NT2/D1 (cell line): ENCODE results near the gene SCN4B.

Source experiments
- DNase-seq: peaks from one replicate; pipeline ENCODE4 v3.0.0-alpha.2; 2011; ENCODE audit warnings: low read depth, low spot score
- H3K27me3 ChIP-seq: 2 replicates; pipeline ENCODE4 v1.6.0; 2011; ENCODE audit warnings: mild to moderate bottlenecking; ENCODE audit not compliant: insufficient read length, insufficient read depth
- H3K36me3 ChIP-seq: 2 replicates; pipeline ENCODE4 v1.6.1; 2011; ENCODE audit warnings: mild to moderate bottlenecking, low read length, mixed read lengths; ENCODE audit not compliant: insufficient read depth, insufficient read length
- H3K4me1 ChIP-seq: 2 replicates; pipeline ENCODE4 v1.5.1; 2011; ENCODE audit not compliant: insufficient read depth, insufficient read length
- H3K4me3 ChIP-seq: 2 replicates; pipeline ENCODE4 v1.5.1; 2011; ENCODE audit warnings: low read depth; ENCODE audit not compliant: insufficient read length
- H3K9ac ChIP-seq: 2 replicates; pipeline ENCODE4 v1.6.0; 2011; ENCODE audit warnings: low read depth; ENCODE audit not compliant: insufficient read length
- H3K9me3 ChIP-seq: 2 replicates; pipeline ENCODE4 v1.5.1; 2011; ENCODE audit warnings: mild to moderate bottlenecking, low read length; ENCODE audit not compliant: insufficient read depth
- SUZ12 ChIP-seq: IDR thresholded peaks from 2 replicates; pipeline ENCODE4 v1.6.1; 2011; ENCODE audit not compliant: insufficient read length, insufficient read depth; ENCODE audit errors: extremely low read depth
- YY1 ChIP-seq: IDR thresholded peaks from 2 replicates; pipeline ENCODE4 v1.6.1; 2011; ENCODE audit not compliant: insufficient read length, insufficient read depth
- ZNF274 ChIP-seq: IDR thresholded peaks from 2 replicates; pipeline ENCODE4 v1.6.1; 2011; ENCODE audit warnings: mild to moderate bottlenecking, low read depth, low read length

The SCN4B gene

GRCh38 chr11:118167253-118167652 is 14.6 kb upstream of the SCN4B start:
- DNase-seq: no peak
- H3K4me1 ChIP-seq: peaks cover 14% of the 10 kb centered on the region
- no peaks in the 10 kb centered on the region for H3K9me3 ChIP-seq
- TF ChIP-seq ZNF274: no peak
- TF ChIP-seq SUZ12: no peak
- TF ChIP-seq YY1: no peak
- no peaks in the 10 kb centered on the region for H3K36me3 ChIP-seq
- H3K27me3 ChIP-seq: peaks cover 25% of the 10 kb centered on the region
- no peak overlapping the region for H3K4me3 ChIP-seq
- H3K9ac ChIP-seq: no peak overlapping the region

GRCh38 chr11:118166641-118167040 is 14.0 kb upstream of the SCN4B start:
- DNase-seq: no peak
- peaks cover 12% of the 10 kb centered on the region for H3K4me1 ChIP-seq
- TF ChIP-seq ZNF274 (no peak), SUZ12 (no peak), YY1 (no peak)
- no peak overlapping the region for H3K9ac ChIP-seq
- peaks cover 19% of the 10 kb centered on the region for H3K27me3 ChIP-seq
- no peak overlapping the region for H3K4me3 ChIP-seq
- H3K36me3 ChIP-seq: no peaks in the 10 kb centered on the region
- H3K9me3 ChIP-seq: no peaks in the 10 kb centered on the region

- no peaks in the 10 kb centered on the region for H3K9me3 ChIP-seq
- H3K36me3 ChIP-seq: no peaks in the 10 kb centered on the region
- DNase-seq: no peak
- TF ChIP-seq YY1: no peak
- no peak for TF ChIP-seq SUZ12
- no peak for TF ChIP-seq ZNF274
- no peak overlapping the region for H3K4me3 ChIP-seq
- no peak overlapping the region for H3K9ac ChIP-seq
- peaks cover 9% of the 10 kb centered on the region for H3K4me1 ChIP-seq
- H3K27me3 ChIP-seq: peaks cover 2% of the 10 kb centered on the region
These were observed 12.3 kb upstream of the SCN4B start for GRCh38 chr11:118164885-118165284.

- H3K36me3 ChIP-seq: no peaks in the 10 kb centered on the region
- H3K9ac ChIP-seq: no peak overlapping the region
- H3K9me3 ChIP-seq: no peaks in the 10 kb centered on the region
- TF ChIP-seq ZNF274: no peak
- TF ChIP-seq SUZ12: no peak
- TF ChIP-seq YY1: no peak
- no peak overlapping the region for H3K4me3 ChIP-seq
- peaks cover 2% of the 10 kb centered on the region for H3K4me1 ChIP-seq
- peaks cover 14% of the 10 kb centered on the region for H3K27me3 ChIP-seq
- DNase-seq: no peak
These were observed 10.9 kb upstream of the SCN4B start for GRCh38 chr11:118163494-118163893.

- Histone ChIP-seq H3K9me3 (no peaks in the 10 kb centered on the region), H3K36me3 (no peaks in the 10 kb centered on the region), H3K9ac (no peak overlapping the region), H3K4me3 (no peak overlapping the region), H3K27me3 (peaks cover 20% of the 10 kb centered on the region), H3K4me1 (peaks cover 4% of the 10 kb centered on the region)
- DNase-seq: no peak
- TF ChIP-seq YY1: no peak
- no peak for TF ChIP-seq ZNF274
- no peak for TF ChIP-seq SUZ12
These were observed 10.2 kb upstream of the SCN4B start for GRCh38 chr11:118162846-118163245.

- Histone ChIP-seq H3K9me3 (no peaks in the 10 kb centered on the region), H3K27me3 (peaks cover 31% of the 10 kb centered on the region), H3K9ac (no peak overlapping the region), H3K4me1 (peaks cover 8% of the 10 kb centered on the region), H3K4me3 (no peak overlapping the region), H3K36me3 (no peaks in the 10 kb centered on the region)
- DNase-seq: no peak
- TF ChIP-seq YY1: no peak
- TF ChIP-seq SUZ12: no peak
- no peak for TF ChIP-seq ZNF274
These were observed 9.2 kb upstream of the SCN4B start for GRCh38 chr11:118161786-118162185.

GRCh38 chr11:118157186-118157895 is 4.7 kb upstream of the SCN4B start:
- Histone ChIP-seq H3K4me1 (peaks cover 17% of the 10 kb centered on the region), H3K27me3 (peaks cover 71% of the 10 kb centered on the region), H3K36me3 (no peaks in the 10 kb centered on the region), H3K9ac (no peak overlapping the region), H3K4me3 (no peak overlapping the region), H3K9me3 (no peaks in the 10 kb centered on the region)
- DNase-seq: no peak
- TF ChIP-seq ZNF274: no peak
- TF ChIP-seq SUZ12: no peak
- no peak for TF ChIP-seq YY1
